K562 (cell line): ENCODE data around the gene IFT52. TPM values are rescaled to one million over a fixed set of nuclear protein-coding genes. Genes with fewer than 3 reads are reported as not detected.

Experiments used
- ATAC-seq: fragments of 200-7000 bp; cut with Tn5 transposase; 3 replicates; pipeline ENCODE4 v1.9.1; 2020; ENCODE audit warnings: moderate library complexity
- BruUV-seq: library from RNA; stranded (reverse); fragments of 400-500 nt; replicated peaks from 2 replicates; lab custom pipeline; 2021; lab: Mats Ljungman, UMichigan
- CTCF ChIA-PET: fragments of 300-600 bp; formaldehyde crosslinking; extraction: SDS; loops from one replicate; lab custom pipeline; 2021; ENCODE audit warnings: low intra/inter-chr PET ratio; lab: Yijun Ruan, JAX
- POLR2A ChIA-PET: fragments of 300-600, 350-650 bp; sonication (Branson Sonifier 250); formaldehyde crosslinking; extraction: SDS; loops from one replicate; lab custom pipeline; 2021; ENCODE audit warnings: antibody characterized with exemption, inconsistent platforms; lab: Yijun Ruan, JAX
- DNase-seq, 4 experiments: peaks; one replicate each; pipeline versions ENCODE4 v3.0.0 to v3.0.0-alpha.2; 2011 to 2018; ENCODE audit warnings: low spot score in 3 of 4, mixed read lengths in 3 of 4; ENCODE audit errors: extremely low read depth in 1 of 4
- FAIRE-seq: peaks from 2 replicates; lab custom pipeline; 2011; peaks lifted over from hg19 to GRCh38; lab: Jason Lieb, UNC
- H2AFZ ChIP-seq: 2 replicates; pipeline ENCODE4 v1.6.0; 2011; ENCODE audit warnings: low read depth, low read length, control low read depth, inconsistent platforms
- H3K27ac ChIP-seq: fragments of 200-600 bp; 3 replicates; pipeline ENCODE4 v1.8.0; 2011; ENCODE audit warnings: low read depth, mild to moderate bottlenecking, control low read depth, inconsistent platforms, low read length, moderate library complexity, mixed read lengths; ENCODE audit errors: extremely low read depth
- H3K27me3 ChIP-seq, 2 experiments: fragments of 300-600 bp in 1 of 2; 2 replicates in 1 of 2; 3 replicates in 1 of 2; pipeline versions ENCODE4 v1.6.0 to v1.8.0; 2011; ENCODE audit warnings: inconsistent platforms in 2 of 2, low read length in 2 of 2, mild to moderate bottlenecking in 1 of 2, mixed read lengths in 1 of 2, moderate library complexity in 1 of 2; ENCODE audit not compliant: control insufficient read depth in 2 of 2, insufficient read depth in 2 of 2
- H3K36me3 ChIP-seq: fragments of 300-600 bp; 3 replicates; pipeline ENCODE4 v1.8.0; 2011; ENCODE audit warnings: mild to moderate bottlenecking, low read length, inconsistent platforms; ENCODE audit not compliant: control insufficient read depth, insufficient read depth
- H3K4me1 ChIP-seq, 2 experiments: fragments of 200-600 bp in 1 of 2; replicated peaks in 1 of 2; 2 replicates in 1 of 2; 3 replicates in 1 of 2; pipeline versions ENCODE4 v1.5.1 to v1.8.0; 2011; ENCODE audit warnings: inconsistent platforms in 2 of 2, low read length in 2 of 2, mild to moderate bottlenecking in 1 of 2, mixed read lengths in 1 of 2, moderate library complexity in 1 of 2; ENCODE audit not compliant: control insufficient read depth in 2 of 2, insufficient read depth in 2 of 2
- H3K4me2 ChIP-seq: 2 replicates; pipeline ENCODE4 v1.6.1; 2011; ENCODE audit warnings: low read length, control low read depth, inconsistent platforms, mixed read lengths; ENCODE audit not compliant: insufficient read depth
- H3K4me3 ChIP-seq: fragments of 200-600 bp; sonication (generic), shearing (Covaris generic); 2 replicates; pipeline ENCODE4 v1.5.1; 2016; ENCODE audit warnings: control low read depth, inconsistent platforms
- H3K79me2 ChIP-seq: fragments of 200-600 bp; 3 replicates; pipeline ENCODE4 v1.8.0; 2011; ENCODE audit warnings: low read length, inconsistent platforms; ENCODE audit not compliant: control insufficient read depth, insufficient read depth
- H3K9ac ChIP-seq, 2 experiments: 2 replicates each; pipeline versions ENCODE4 v1.6.0 to v1.6.1; 2011; ENCODE audit warnings: low read depth in 2 of 2, low read length in 2 of 2, control low read depth in 1 of 2, inconsistent platforms in 1 of 2, mild to moderate bottlenecking in 1 of 2, mixed read lengths in 1 of 2; ENCODE audit not compliant: insufficient read depth in 1 of 2
- H3K9me1 ChIP-seq: one replicate; pipeline ENCODE4 v1.6.0; 2011; ENCODE audit warnings: inconsistent platforms, mild to moderate bottlenecking, low read length, moderate library complexity; ENCODE audit not compliant: control insufficient read depth, insufficient read depth
- H3K9me3 ChIP-seq: replicated peaks from 2 replicates; pipeline ENCODE4 v1.5.1; 2011; ENCODE audit warnings: low read depth, low read length, inconsistent platforms; ENCODE audit not compliant: control insufficient read depth, insufficient read depth
- H4K20me1 ChIP-seq: replicated peaks from 2 replicates; pipeline ENCODE4 v1.6.1; 2011; ENCODE audit warnings: low read length, inconsistent platforms, mixed read lengths; ENCODE audit not compliant: control insufficient read depth, insufficient read depth
- CBFA2T3 ChIP-seq: fragments of 450-650 bp; IDR thresholded peaks from 2 replicates; pipeline ENCODE4 v1.6.1; 2017
- CEBPG ChIP-seq, 3 experiments: fragments of 200-800 bp in 1 of 3; sonication (Bioruptor generic) in 1 of 3; sonication (generic) in 1 of 3; formaldehyde crosslinking in 1 of 3; IDR thresholded peaks in 2 of 3; conservative IDR thresholded peaks in 1 of 3; 2 replicates each; pipeline versions ENCODE4 v1.6.1 to v1.8.0; 2016 to 2022; ENCODE audit warnings: missing compliant biosample characterization in 2 of 3, missing genetic modification characterization in 2 of 3, mild to moderate bottlenecking in 1 of 3, missing genetic modification reagents in 1 of 3
- E2F4 ChIP-seq: sonication (generic); formaldehyde crosslinking; IDR thresholded peaks from 2 replicates; pipeline ENCODE4 v1.8.0; 2022; ENCODE audit warnings: mild to moderate bottlenecking, low read depth, missing genetic modification reagents
- FOSL1 ChIP-seq: fragments of 200-800 bp; sonication (Bioruptor generic); conservative IDR thresholded peaks from 2 replicates; pipeline ENCODE4 v1.6.1; 2016; ENCODE audit warnings: missing genetic modification characterization, missing compliant biosample characterization
- HMGXB4 ChIP-seq: sonication (generic); formaldehyde crosslinking; IDR thresholded peaks from 2 replicates; pipeline ENCODE4 v1.8.1; 2023; ENCODE audit warnings: mild to moderate bottlenecking, missing genetic modification reagents
- KDM1A ChIP-seq, 2 experiments: fragments of 450-650 bp; IDR thresholded peaks; 2 replicates each; pipeline ENCODE4 v1.6.1; 2016; ENCODE audit warnings: mild to moderate bottlenecking in 2 of 2
- NCOR1 ChIP-seq: fragments of 450-650 bp; IDR thresholded peaks from 2 replicates; pipeline ENCODE4 v1.6.1; 2016; ENCODE audit warnings: mild to moderate bottlenecking, moderate library complexity
- SP1 ChIP-seq: sonication (generic); formaldehyde crosslinking; IDR thresholded peaks from 2 replicates; pipeline ENCODE4 v1.8.1; 2022; ENCODE audit warnings: mild to moderate bottlenecking, missing genetic modification reagents
- TCF3 ChIP-seq: sonication (generic); formaldehyde crosslinking; IDR thresholded peaks from 2 replicates; pipeline ENCODE4 v1.4.0; 2020; ENCODE audit warnings: mild to moderate bottlenecking, missing genetic modification reagents
- ZBTB7A ChIP-seq: IDR thresholded peaks from 2 replicates; pipeline ENCODE4 v1.6.1; 2011; ENCODE audit warnings: low read depth, mild to moderate bottlenecking, low read length, moderate library complexity, borderline replicate concordance; ENCODE audit not compliant: control insufficient read depth
- WGBS: fragments of 100-300 bp; shearing (Covaris generic); methylation state at CpG from one replicate; pipeline ENCODE4 v1.1.6; 2016; ENCODE audit warnings: low coverage, mixed read lengths; ENCODE audit not compliant: insufficient coverage; ENCODE audit errors: missing lambda C conversion rate; 5-methylcytosine and 5-hydroxymethylcytosine counted together
- in situ Hi-C: fragments of 300-500 bp; cut with MboI; formaldehyde crosslinking; loops from 4 replicates; pipeline ENCODE4 v1.15.0; 2018; ENCODE audit warnings: inconsistent platforms, mixed read lengths
- intact Hi-C: fragments of 100-400 bp; cut with micrococcal nuclease; formaldehyde crosslinking; loops from 2 replicates; pipeline ENCODE4 v1.14.2; 2022
- polyA plus RNA-seq, 8 experiments: library from polyadenylated mRNA; depleted of rRNA in 4 of 8; stranded (reverse) in 5 of 8; unstranded in 3 of 8; fragments of >200 nt; fragmentation: Nextera tagmentation in 2 of 8; fragmentation: Illumina TruSeq in 1 of 8; extraction: Ambion mirVana in 2 of 8; extraction: Trizol in 1 of 8; gene quantifications; 2 replicates each; pipeline versions ENCODE4 v1.2.1 to v1.2.3, GENCODE V29; 2011 to 2014; ENCODE audit warnings: inconsistent platforms in 1 of 8, missing spikeins in 1 of 8
- total RNA-seq, 7 experiments: library from RNA; depleted of rRNA in 6 of 7; stranded (reverse); fragments of >200 nt in 6 of 7; fragmentation: Illumina TruSeq in 2 of 7; extraction: Trizol in 2 of 7; gene quantifications; 2 replicates each; pipeline versions ENCODE4 v1.2.1 to v1.2.3, GENCODE V29; 2011 to 2021; ENCODE audit warnings: low replicate concordance in 1 of 7

The IFT52 gene
- total and polyA plus RNA-seq, 9 of the 15 experiments (the other 6 are each of a cell fraction or from before 2014, with no cell fraction given), result 11.0 to 31.4 (median 20.4) TPM

GRCh38 chr20:43541214-43541613, 49.5 kb upstream of the IFT52 start:
- Histone ChIP-seq H3K9me1 (peaks cover 6% of the 10 kb centered on the region), H3K9ac (no peak overlapping the region), H3K36me3 (peaks cover 12% of the 10 kb centered on the region; the same call in 2 of the 3 replicates), H3K9me3 (no peaks in the 10 kb centered on the region), H3K4me1 (peaks cover 18 to 20% of the 10 kb centered on the region in 2 experiments; a peak in 4 of 5 replicates), H2AFZ (no peak overlapping the region), H4K20me1 (no peaks in the 10 kb centered on the region), H3K79me2 (no peaks in the 10 kb centered on the region), H3K27ac (no peak overlapping the region), H3K4me3 (no peak overlapping the region), H3K4me2 (no peak overlapping the region), H3K27me3 (no peaks in the 10 kb centered on the region)
- intact Hi-C loops (no loop called here), in situ Hi-C loops (loop anchor here (10.0 kb wide), 1 partner anchor 544 kb away; no protein-coding TSS in a partner anchor)
- CTCF ChIA-PET, result interaction anchor here (0.6 kb wide), 1 partner anchor 56 kb away, joined by 3 read pairs; no protein-coding TSS in a partner anchor
- BruUV-seq, result no TSS peak
- POLR2A ChIA-PET, result interaction anchor here (0.6 kb wide), 1 partner anchor 17 kb away, joined by 3 read pairs; no protein-coding TSS in a partner anchor
- TF ChIP-seq E2F4 (CRISPR knock-in tag) (no peak), CBFA2T3 (peak; percentile 52), KDM1A (IDR thresholded peaks at IDR 0.05) (peak; percentile 21 to 52; a peak in 3 of 4 replicates), ZBTB7A (no peak), SP1 (no peak), FOSL1 (0 out of 2 replicates have a peak, but pooled peaks have one; percentile 25), HMGXB4 (CRISPR knock-in tag) (no peak), NCOR1 (peak; percentile 22; the same call in 1 of the 2 replicates), TCF3 (CRISPR knock-in tag) (peak; percentile 48), CEBPG (CRISPR knock-in tag; IDR thresholded peaks at IDR 0.05) (no peak), CEBPG (tag; conservative IDR thresholded peaks at IDR 0.05 in 1 of 2, IDR thresholded peaks at IDR 0.05 in 1 of 2) (peak in 1 of 2 experiments; percentile 53; a peak in 1 of 4 replicates)
- DNase-seq (no peak), ATAC-seq (no peak), FAIRE-seq (no peak)
- WGBS, result 8% methylated on average over 2 of the region's 2 CpGs
